ENCODE measurements around the gene MUC2.

The MUC2 gene

DNA sequence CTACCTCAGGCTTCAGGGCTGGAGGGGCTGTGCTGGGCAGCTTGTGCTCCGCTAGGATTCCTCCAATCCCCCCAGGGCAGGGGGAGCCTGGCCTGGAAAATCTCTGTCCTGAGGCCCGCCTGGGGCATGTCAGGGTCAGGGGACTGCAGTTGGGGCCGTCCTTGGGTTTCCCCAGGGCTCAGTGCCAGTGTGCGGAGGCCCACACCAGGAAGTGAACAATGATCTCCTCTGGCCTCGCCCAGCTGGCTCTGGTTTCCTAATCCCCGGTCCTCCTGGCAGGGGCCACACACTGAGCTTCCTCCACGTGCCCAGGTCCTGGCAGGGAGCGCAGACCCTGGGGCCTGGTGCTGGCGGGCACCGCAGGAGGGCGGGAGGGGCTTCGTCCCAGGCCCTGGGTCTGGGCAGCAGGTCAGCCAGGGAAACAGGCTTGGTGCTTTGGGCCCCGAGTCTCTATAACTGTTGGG is 1.4 kb upstream of the MUC2 start:
- no peak for DNase-seq

- DNase-seq, result no peak
These were observed 827 bp upstream of the MUC2 start for GRCh38 chr11:1073851-1074243.

GRCh38 chr11:1075341-1075911 is 752 bp downstream of the MUC2 start:
- DNase-seq, result no peak

DNA sequence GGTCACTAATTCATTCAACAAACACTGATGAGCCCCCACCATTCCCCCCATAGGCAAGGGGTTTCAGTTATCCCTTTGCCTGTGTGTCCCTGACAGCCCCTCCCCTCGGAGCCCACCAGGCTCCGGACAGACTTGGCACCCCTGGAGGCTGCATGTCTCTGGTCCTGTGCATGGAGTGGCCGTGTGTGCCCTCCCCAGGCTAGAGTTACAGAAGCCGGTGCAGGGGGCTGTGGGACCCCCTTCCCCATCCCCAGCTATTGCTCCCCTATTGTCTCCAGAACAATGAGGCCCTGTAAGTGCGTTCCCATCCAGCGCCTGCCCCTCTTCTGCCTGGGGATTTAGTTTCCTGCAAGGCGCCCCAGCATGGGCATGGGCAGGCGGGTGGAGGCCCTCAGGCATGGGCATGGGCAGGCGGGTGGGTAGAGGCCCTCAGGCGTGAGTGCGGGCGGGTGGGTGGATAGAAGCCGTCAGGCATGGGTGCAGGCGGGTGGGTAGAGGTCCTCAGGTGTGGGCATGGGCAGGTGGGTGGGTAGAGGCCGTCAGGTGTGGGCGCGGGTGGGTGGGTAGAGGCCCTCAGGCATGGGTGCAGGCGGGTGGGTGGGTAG is 1.5 kb downstream of the MUC2 start:
- no peak for DNase-seq

- DNase-seq, result no peak
These were observed 2.4 kb downstream of the MUC2 start for GRCh38 chr11:1077033-1077416.

- DNase-seq, result no peak
These were observed 2.9 kb downstream of the MUC2 start for GRCh38 chr11:1077417-1078119.

GRCh38 chr11:1078191-1078601 is 3.5 kb downstream of the MUC2 start:
- no peak for DNase-seq

- no peak for DNase-seq
These were observed 7.1 kb downstream of the MUC2 start for GRCh38 chr11:1081601-1082311.

DNA sequence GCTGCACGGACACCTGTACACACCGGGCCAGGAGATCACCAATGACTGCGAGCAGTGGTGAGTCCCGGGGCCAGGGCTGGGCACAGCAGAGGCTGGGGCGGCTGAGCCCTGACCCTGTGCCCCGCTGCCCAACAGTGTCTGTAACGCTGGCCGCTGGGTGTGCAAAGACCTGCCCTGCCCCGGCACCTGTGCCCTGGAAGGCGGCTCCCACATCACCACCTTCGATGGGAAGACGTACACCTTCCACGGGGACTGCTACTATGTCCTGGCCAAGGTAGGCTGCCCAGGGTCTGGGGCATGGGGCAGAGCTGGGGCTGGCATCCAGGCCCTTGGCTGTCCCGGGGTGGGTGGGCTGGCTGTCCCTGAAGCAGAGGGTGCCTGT is 7.7 kb downstream of the MUC2 start:
- DNase-seq, result no peak

- no peak for DNase-seq
These were observed 8.3 kb downstream of the MUC2 start for GRCh38 chr11:1082728-1083620.

DNA sequence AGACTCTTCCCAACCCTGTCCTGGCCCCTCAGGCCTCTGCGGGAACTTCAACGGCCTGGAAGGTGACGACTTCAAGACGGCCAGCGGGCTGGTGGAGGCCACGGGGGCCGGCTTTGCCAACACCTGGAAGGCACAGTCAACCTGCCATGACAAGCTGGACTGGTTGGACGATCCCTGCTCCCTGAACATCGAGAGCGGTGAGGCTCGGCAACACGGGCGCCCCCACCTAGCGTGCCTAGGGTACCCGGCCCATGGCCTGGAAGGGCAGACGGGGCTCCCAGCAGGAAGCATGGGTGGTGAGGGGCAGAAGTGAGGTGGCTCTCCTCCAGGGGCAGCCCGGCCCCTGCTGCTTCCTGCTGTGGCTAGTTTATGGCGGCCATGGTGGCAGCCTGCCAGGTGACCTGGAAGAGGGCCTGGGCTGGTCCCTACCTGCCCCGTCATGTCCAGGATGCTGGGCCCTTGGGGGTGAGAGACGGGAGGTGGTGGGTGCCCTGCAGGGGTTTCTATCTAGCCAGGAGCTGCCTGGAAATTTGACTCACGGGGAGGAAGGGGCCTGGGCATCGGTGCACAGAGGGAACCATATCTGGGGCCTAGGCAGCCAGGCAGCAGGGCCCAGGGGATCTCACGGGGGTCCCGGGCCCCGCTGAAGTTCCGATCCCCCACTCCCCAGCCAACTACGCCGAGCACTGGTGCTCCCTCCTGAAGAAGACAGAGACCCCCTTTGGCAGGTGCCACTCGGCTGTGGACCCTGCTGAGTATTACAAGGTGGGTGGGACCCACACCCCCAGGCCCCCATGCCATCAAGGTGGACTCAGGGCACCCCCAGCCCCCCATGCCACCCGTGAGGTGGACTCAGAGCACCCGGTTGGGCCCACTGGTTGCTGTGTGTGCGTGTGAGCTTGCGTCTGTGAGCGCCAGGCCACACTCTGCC is 9.2 kb downstream of the MUC2 start:
- no peak for DNase-seq

DNA sequence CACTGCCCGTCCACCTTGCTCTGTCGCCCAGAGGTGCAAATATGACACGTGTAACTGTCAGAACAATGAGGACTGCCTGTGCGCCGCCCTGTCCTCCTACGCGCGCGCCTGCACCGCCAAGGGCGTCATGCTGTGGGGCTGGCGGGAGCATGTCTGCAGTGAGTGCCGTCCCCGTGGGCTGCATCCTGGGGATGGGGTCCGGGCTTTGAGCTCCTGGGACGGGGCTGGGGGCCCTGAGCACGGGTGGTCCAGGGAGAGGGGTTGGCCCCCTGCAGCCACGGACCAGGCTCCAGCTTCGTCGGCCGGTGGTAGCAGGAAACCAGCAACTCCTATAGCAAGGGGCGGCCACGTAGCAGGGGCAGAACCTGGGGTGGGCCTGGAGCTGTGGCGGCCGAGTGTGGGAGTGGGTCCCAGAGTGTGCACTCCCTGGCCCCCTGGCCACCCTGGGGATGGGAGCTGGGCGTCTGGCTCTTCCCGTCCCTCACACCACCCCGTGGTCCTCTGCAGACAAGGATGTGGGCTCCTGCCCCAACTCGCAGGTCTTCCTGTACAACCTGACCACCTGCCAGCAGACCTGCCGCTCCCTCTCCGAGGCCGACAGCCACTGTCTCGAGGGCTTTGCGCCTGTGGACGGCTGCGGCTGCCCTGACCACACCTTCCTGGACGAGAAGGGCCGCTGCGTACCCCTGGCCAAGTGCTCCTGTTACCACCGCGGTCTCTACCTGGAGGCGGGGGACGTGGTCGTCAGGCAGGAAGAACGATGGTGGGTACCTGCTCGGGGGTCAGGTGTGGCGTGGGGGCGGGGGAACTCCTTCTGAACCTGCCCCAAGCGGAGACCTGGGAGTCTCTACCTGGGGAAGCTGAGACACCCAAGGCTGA is 10.1 kb downstream of the MUC2 start:
- DNase-seq, result no peak

GRCh38 chr11:1085440-1086170 is 10.9 kb downstream of the MUC2 start:
- DNase-seq, result no peak

- DNase-seq, result no peak
These were observed 11.8 kb downstream of the MUC2 start for GRCh38 chr11:1086171-1087102.

DNA sequence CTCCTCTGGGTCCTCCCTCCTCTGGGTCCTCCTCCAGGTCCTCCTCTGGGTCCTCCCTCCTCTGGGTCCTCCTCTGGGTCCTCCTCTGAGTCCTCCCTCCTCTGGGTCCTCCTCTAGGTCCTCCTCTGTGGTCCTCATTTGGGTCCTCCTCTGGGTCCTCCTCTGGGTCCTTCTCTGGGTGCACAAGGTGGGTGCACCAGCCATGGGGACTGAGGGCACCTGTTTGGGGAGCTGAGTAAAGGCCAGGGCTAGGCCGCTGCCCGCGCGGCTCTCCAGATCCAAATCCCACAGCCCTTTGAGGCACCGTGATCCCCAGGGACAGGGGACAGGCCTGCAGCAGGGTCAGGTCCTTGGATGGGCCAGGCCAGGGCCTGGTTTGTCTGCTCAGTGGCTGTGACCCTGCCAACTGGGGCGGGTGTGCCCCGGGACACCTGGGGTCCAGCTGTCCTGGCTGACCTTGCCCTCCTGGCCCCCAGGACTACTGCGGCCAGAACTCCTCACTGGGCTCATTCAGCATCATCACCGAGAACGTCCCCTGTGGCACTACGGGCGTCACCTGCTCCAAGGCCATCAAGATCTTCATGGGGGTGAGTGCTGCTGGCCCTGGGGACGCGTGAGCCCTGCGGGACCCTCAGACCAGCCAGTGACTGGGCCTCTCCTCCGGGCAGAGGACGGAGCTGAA is 12.7 kb downstream of the MUC2 start:
- DNase-seq, result no peak

DNA sequence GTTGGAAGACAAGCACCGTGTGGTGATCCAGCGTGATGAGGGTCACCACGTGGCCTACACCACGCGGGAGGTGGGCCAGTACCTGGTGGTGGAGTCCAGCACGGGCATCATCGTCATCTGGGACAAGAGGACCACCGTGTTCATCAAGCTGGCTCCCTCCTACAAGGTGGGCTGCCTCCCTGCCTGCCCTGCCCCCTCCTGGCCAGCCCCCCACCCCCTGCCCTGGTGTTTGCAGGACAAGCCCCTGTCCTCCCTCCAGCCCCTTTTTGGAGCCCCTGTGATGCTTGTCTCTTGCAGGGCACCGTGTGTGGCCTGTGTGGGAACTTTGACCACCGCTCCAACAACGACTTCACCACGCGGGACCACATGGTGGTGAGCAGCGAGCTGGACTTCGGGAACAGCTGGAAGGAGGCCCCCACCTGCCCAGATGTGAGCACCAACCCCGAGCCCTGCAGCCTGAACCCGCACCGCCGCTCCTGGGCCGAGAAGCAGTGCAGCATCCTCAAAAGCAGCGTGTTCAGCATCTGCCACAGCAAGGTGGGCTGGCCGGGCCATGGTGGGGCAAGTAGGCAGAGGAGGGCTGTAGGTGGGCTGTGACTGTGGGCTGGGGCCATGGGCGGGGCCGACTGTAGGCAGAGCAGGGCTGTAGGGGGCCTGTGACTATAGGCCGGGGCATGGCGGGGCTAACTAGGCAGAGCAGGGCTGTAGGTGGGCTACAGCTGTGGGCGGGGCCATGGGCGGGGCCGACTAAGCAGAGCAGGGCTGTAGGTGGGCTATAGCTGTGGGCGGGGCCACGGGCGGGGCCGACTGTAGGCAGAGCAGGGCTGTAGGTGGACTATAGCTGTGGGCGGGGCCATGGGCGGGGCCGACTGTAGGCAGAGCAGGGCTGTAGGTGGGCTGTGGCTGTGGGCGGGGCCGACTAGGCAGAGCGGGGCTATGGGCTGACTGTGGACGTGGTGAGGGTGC is 13.6 kb downstream of the MUC2 start:
- DNase-seq, result no peak
